H1 (cell line): ENCODE measurements around the gene SUGP1.

Experiments used
- CTCF ChIP-seq, 3 experiments: IDR thresholded peaks; 1 replicate in 2 of 3; 2 replicates in 1 of 3; pipeline versions ENCODE4 v1.5.1 to v1.6.1; 2011; ENCODE audit warnings: low read length in 3 of 3, mild to moderate bottlenecking in 3 of 3, inconsistent platforms in 2 of 3, low read depth in 1 of 3, moderate library complexity in 1 of 3; ENCODE audit not compliant: insufficient read depth in 1 of 3; ENCODE audit errors: control extremely low read depth in 1 of 3
- EZH2 ChIP-seq: fragments of 200-600 bp; sonication (generic); IDR thresholded peaks from 2 replicates; pipeline ENCODE4 v1.7.1; 2012; ENCODE audit warnings: low read depth, mild to moderate bottlenecking, moderate library complexity, low read length, inconsistent platforms; ENCODE audit not compliant: severe bottlenecking
- JUN ChIP-seq: IDR thresholded peaks from 2 replicates; pipeline ENCODE4 v1.6.1; 2011; ENCODE audit warnings: low read depth, mild to moderate bottlenecking, improper control_type of control experiment, low read length
- POLR2A ChIP-seq, 2 experiments: IDR thresholded peaks; 1 replicate in 1 of 2; 2 replicates in 1 of 2; pipeline ENCODE4 v1.6.1; 2011; ENCODE audit warnings: low read depth in 2 of 2, low read length in 2 of 2, mild to moderate bottlenecking in 2 of 2; ENCODE audit errors: control extremely low read depth in 1 of 2
- ZNF274 ChIP-seq: IDR thresholded peaks from 2 replicates; pipeline ENCODE4 v1.7.0; 2012; ENCODE audit warnings: low read length, borderline replicate concordance; ENCODE audit errors: extremely low read depth

DNA sequence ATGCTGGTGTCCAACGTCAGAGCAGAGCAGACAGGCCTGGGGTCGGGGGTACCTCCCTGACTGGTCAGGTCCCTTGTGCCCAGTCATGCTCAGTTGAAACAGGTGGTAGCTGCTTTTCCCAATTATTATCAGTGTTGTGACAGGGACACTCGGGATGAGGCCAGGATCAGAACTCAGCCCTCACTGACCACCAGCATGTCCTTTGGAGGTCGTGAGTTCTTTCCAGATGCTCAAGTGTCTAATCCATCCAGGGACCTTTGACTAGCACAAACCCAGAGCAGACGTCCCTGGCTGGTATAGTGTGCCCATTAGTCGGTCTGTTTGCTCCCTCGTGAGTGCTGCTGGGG, 22.7 kb upstream of the SUGP1 start:
- TF ChIP-seq CTCF (IDR thresholded peaks at IDR 0.05; ENCODE audit: control extremely low read depth in 1 of 3, insufficient read depth in 1 of 3, low read depth in 1 of 3, low read length in 3 of 3) = no peak
- TF ChIP-seq POLR2A (IDR thresholded peaks at IDR 0.05; ENCODE audit: control extremely low read depth in 1 of 2, low read depth in 2 of 2, low read length in 2 of 2) = no peak
- no peak for TF ChIP-seq EZH2
- TF ChIP-seq JUN = no peak
- TF ChIP-seq ZNF274 = no peak
